KOPT-K1 (cell line): ENCODE data around the gene CRYZL1.

Experiments used
- H3K27ac ChIP-seq: fragments of 200-600 bp; sonication (generic); 2 replicates; pipeline ENCODE4 v1.5.1; 2016; ENCODE audit warnings: antibody characterized with exemption, mild to moderate bottlenecking, low read depth, low read length; ENCODE audit not compliant: poor library complexity, severe bottlenecking
- H3K36me3 ChIP-seq: fragments of 200-600 bp; sonication (generic); 2 replicates; pipeline ENCODE4 v1.5.1; 2017; ENCODE audit warnings: antibody characterized with exemption, mild to moderate bottlenecking, low read length, moderate library complexity; ENCODE audit not compliant: insufficient read depth
- H3K9me3 ChIP-seq: fragments of 200-600 bp; sonication (generic); 2 replicates; pipeline ENCODE4 v1.5.1; 2017; ENCODE audit warnings: antibody characterized with exemption, low read length, mild to moderate bottlenecking; ENCODE audit not compliant: insufficient read depth, poor library complexity, severe bottlenecking

Gene CRYZL1

GRCh38 chr21:33567914-33568313 lies 73.6 kb downstream of the CRYZL1 start:
- Histone ChIP-seq H3K9me3 (no peaks in the 10 kb centered on the region), H3K36me3 (peaks cover 100% of the 10 kb centered on the region), H3K27ac (no peak overlapping the region)

DNA sequence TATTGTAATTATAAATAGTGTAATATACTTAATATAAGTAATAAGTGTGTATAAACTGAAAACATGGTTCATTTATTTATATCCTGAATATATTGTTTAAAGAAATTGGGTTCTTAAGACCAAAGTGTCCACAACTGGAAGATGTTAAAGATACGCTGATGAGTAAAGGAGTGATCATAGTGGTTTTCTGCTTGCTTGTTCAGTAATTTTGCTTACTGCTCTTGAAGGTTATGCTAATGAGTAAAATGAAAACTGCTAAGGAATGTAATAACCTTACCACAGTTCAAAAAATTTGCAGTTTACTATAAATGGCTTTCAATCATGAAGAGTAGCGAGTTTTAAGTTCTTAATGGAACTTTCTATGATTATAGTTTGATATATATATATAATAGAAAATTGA lies 75.0 kb downstream of the CRYZL1 start:
- Histone ChIP-seq H3K27ac (no peak overlapping the region), H3K36me3 (peaks cover 100% of the 10 kb centered on the region), H3K9me3 (no peaks in the 10 kb centered on the region)

DNA sequence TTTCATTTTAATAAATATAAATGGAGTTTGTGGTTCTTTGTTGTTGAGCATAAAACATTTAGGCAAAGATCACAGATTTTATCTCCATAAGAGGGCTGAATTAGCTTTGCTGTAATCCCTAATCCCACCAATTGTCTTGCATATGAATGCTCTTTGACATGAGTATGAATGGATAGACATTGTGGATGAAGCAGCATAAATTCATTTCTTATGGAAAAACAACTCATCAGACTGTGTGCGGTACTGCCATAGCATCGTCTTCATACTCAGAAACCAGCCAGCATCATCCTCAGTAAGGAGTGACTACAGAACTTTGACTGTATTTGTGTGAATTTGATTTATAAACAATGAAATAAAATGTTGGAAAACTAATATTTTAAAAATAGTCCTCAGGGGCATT lies 79.2 kb downstream of the CRYZL1 start:
- H3K9me3 ChIP-seq: no peaks in the 10 kb centered on the region
- no peak overlapping the region for H3K27ac ChIP-seq
- peaks cover 100% of the 10 kb centered on the region for H3K36me3 ChIP-seq

GRCh38 chr21:33561373-33561772 lies 80.2 kb downstream of the CRYZL1 start:
- no peak overlapping the region for H3K27ac ChIP-seq
- H3K36me3 ChIP-seq: peaks cover 100% of the 10 kb centered on the region
- no peaks in the 10 kb centered on the region for H3K9me3 ChIP-seq

GRCh38 chr21:33560965-33561364 lies 80.6 kb downstream of the CRYZL1 start:
- Histone ChIP-seq H3K9me3 (no peaks in the 10 kb centered on the region), H3K36me3 (peaks cover 100% of the 10 kb centered on the region), H3K27ac (no peak overlapping the region)

- Histone ChIP-seq H3K27ac (no peak overlapping the region), H3K36me3 (peaks cover 100% of the 10 kb centered on the region), H3K9me3 (no peaks in the 10 kb centered on the region)
These were observed 81.7 kb downstream of the CRYZL1 start for GRCh38 chr21:33559813-33560212.

GRCh38 chr21:33558777-33559421 lies 82.6 kb downstream of the CRYZL1 start:
- peaks cover 100% of the 10 kb centered on the region for H3K36me3 ChIP-seq
- no peak overlapping the region for H3K27ac ChIP-seq
- no peaks in the 10 kb centered on the region for H3K9me3 ChIP-seq

- H3K27ac ChIP-seq: no peak overlapping the region
- peaks cover 100% of the 10 kb centered on the region for H3K36me3 ChIP-seq
These were observed 84.1 kb downstream of the CRYZL1 start for GRCh38 chr21:33557447-33557846.

GRCh38 chr21:33554982-33555344 lies 86.6 kb downstream of the CRYZL1 start:
- Histone ChIP-seq H3K27ac (no peak overlapping the region), H3K9me3 (no peaks in the 10 kb centered on the region), H3K36me3 (peaks cover 100% of the 10 kb centered on the region)

More at GRCh38 chr21:33557447-33557846, 84.1 kb downstream of the CRYZL1 start:
- H3K9me3 ChIP-seq: no peaks in the 10 kb centered on the region

DNA sequence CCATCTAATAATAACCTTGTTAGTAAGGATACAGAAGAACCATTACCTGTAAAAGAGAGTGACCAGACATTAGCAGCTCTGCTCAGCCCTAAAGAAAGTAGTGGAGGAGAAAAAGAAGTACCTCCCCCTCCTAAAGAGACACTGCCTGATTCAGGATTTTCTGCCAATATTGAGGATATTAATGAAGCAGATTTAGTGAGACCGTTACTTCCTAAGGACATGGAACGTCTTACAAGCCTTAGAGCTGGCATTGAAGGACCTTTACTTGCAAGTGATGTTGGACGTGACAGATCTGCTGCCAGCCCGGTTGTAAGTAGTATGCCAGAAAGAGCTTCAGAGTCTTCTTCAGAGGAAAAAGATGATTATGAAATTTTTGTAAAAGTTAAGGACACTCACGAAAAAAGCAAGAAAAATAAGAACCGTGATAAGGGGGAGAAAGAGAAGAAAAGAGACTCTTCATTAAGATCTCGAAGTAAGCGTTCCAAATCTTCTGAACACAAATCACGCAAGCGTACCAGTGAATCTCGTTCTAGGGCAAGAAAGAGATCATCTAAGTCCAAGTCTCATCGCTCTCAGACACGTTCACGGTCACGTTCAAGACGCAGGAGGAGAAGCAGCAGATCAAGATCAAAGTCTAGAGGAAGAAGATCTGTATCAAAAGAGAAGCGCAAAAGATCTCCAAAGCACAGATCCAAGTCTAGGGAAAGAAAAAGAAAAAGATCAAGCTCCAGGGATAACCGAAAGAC lies 87.1 kb downstream of the CRYZL1 start:
- H3K36me3 ChIP-seq: peaks cover 100% of the 10 kb centered on the region
- H3K9me3 ChIP-seq: no peaks in the 10 kb centered on the region
- no peak overlapping the region for H3K27ac ChIP-seq

DNA sequence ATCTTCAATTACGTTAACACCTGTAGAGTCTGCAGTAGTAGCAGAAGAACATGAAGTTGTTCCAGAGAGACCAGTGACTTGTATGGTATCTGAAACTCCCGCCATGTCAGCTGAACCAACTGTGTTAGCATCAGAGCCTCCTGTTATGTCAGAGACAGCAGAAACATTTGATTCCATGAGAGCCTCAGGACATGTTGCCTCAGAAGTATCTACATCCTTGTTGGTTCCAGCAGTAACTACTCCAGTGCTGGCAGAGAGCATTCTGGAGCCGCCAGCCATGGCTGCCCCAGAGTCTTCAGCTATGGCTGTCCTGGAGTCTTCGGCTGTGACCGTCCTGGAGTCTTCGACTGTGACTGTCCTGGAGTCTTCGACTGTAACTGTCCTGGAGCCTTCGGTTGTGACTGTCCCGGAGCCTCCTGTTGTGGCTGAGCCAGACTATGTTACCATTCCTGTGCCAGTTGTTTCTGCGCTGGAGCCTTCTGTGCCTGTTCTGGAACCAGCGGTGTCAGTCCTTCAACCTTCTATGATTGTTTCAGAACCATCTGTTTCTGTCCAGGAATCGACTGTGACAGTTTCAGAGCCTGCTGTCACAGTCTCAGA lies 88.4 kb downstream of the CRYZL1 start:
- Histone ChIP-seq H3K36me3 (peaks cover 100% of the 10 kb centered on the region), H3K27ac (no peak overlapping the region), H3K9me3 (no peaks in the 10 kb centered on the region)

DNA sequence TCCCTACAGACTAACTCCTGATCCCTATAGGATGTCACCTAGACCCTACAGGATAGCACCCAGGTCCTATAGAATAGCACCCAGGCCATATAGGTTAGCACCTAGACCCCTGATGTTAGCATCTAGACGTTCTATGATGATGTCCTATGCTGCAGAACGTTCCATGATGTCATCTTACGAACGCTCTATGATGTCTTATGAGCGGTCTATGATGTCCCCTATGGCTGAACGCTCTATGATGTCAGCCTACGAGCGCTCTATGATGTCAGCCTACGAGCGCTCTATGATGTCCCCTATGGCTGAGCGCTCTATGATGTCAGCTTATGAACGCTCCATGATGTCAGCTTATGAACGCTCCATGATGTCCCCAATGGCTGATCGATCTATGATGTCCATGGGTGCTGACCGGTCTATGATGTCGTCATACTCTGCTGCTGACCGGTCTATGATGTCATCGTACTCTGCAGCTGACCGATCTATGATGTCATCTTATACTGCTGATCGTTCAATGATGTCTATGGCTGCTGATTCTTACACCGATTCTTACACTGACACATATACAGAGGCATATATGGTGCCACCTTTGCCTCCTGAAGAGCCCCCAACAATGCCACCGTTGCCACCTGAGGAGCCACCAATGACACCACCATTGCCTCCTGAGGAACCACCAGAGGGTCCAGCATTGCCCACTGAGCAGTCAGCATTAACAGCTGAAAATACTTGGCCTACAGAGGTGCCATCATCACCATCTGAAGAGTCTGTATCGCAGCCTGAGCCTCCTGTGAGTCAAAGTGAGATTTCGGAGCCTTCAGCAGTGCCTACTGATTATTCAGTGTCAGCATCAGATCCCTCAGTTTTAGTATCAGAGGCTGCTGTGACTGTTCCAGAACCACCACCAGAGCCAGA lies 89.2 kb downstream of the CRYZL1 start:
- Histone ChIP-seq H3K27ac (no peak overlapping the region), H3K9me3 (no peaks in the 10 kb centered on the region), H3K36me3 (peaks cover 100% of the 10 kb centered on the region)

- H3K36me3 ChIP-seq: peaks cover 100% of the 10 kb centered on the region
- no peaks in the 10 kb centered on the region for H3K9me3 ChIP-seq
These were observed 89.9 kb downstream of the CRYZL1 start for GRCh38 chr21:33551664-33552063.

DNA sequence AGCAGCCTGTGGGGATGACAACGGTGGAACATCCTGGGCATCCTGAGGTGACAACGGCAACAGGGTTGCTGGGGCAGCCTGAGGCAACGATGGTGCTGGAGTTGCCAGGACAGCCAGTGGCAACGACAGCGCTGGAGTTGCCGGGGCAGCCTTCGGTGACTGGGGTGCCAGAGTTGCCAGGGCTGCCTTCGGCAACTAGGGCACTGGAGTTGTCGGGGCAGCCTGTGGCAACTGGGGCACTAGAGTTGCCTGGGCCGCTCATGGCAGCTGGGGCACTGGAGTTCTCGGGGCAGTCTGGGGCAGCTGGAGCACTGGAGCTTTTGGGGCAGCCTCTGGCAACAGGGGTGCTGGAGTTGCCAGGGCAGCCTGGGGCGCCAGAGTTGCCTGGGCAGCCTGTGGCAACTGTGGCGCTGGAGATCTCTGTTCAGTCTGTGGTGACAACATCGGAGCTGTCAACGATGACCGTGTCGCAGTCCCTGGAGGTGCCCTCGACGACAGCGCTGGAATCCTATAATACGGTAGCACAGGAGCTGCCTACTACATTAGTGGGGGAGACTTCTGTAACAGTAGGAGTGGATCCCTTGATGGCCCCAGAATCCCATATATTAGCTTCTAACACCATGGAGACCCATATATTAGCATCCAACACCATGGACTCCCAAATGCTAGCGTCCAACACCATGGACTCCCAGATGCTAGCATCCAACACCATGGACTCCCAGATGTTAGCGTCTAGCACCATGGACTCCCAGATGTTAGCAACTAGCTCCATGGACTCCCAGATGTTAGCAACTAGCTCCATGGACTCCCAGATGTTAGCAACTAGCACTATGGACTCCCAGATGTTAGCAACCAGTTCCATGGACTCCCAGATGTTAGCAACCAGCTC lies 90.5 kb downstream of the CRYZL1 start:
- Histone ChIP-seq H3K36me3 (peaks cover 100% of the 10 kb centered on the region), H3K27ac (no peak overlapping the region), H3K9me3 (no peaks in the 10 kb centered on the region)

More at GRCh38 chr21:33551664-33552063, 89.9 kb downstream of the CRYZL1 start:
- no peak overlapping the region for H3K27ac ChIP-seq
